ENCODE data around the gene EFNA1. TPM values are rescaled to one million over a fixed set of nuclear protein-coding genes. Genes with fewer than 3 reads are reported as not detected.

EFNA1 gene
- total and polyA plus RNA-seq, 2 of the 13 experiments (the other 11 are each of a cell fraction or from before 2014, with no cell fraction given) = 81.8 to 874 TPM

GRCh38 chr1:155127105-155127966 is at the start of gene EFNA1 (continued):
- TF ChIP-seq TBL1XR1 (IDR thresholded peaks at IDR 0.05; ENCODE audit: borderline replicate concordance, low read length, partially characterized antibody) = peak; percentile 96
- no peak for TF ChIP-seq MYNN (CRISPR knock-in tag; IDR thresholded peaks at IDR 0.05; ENCODE audit: low read depth)
- TF ChIP-seq ZNF34 (CRISPR knock-in tag; IDR thresholded peaks at IDR 0.05; ENCODE audit: borderline replicate concordance) = peak; percentile 92
- peak; percentile 38 for TF ChIP-seq ZFP36L1 (CRISPR knock-in tag; IDR thresholded peaks at IDR 0.05)
- no peak for TF ChIP-seq ZNF720 (CRISPR knock-in tag; IDR thresholded peaks at IDR 0.05)
- peak; percentile 92 for TF ChIP-seq SALL1 (CRISPR knock-in tag; IDR thresholded peaks at IDR 0.05)
- no peak for TF ChIP-seq NFRKB (IDR thresholded peaks at IDR 0.05)
- TF ChIP-seq PHF8 (CRISPR knock-in tag; IDR thresholded peaks at IDR 0.05) = peak; percentile 62; the same call in 1 of the 2 replicates
- no peak; the same call in 1 of the 2 replicates for TF ChIP-seq ZSCAN20 (CRISPR knock-in tag; IDR thresholded peaks at IDR 0.05; ENCODE audit: borderline replicate concordance)
- TF ChIP-seq TRAFD1 (CRISPR knock-in tag; IDR thresholded peaks at IDR 0.05; ENCODE audit: borderline replicate concordance) = peak; percentile 73; the same call in 1 of the 2 replicates
- peak; percentile 49; the same call in 1 of the 2 replicates for TF ChIP-seq KLF12 (CRISPR knock-in tag; IDR thresholded peaks at IDR 0.05; ENCODE audit: borderline replicate concordance)
- TF ChIP-seq FOXO4 (CRISPR knock-in tag; conservative IDR thresholded peaks at IDR 0.05) = no peak
- TF ChIP-seq ZNF24 (IDR thresholded peaks at IDR 0.05) = no peak
- TF ChIP-seq STAT6 (CRISPR knock-in tag; IDR thresholded peaks at IDR 0.05; ENCODE audit: borderline replicate concordance) = no peak
- peak; percentile 99 for TF ChIP-seq ZNF746 (CRISPR knock-in tag; IDR thresholded peaks at IDR 0.05)
- peak; percentile 46; the same call in 1 of the 2 replicates for TF ChIP-seq IRF9 (CRISPR knock-in tag; IDR thresholded peaks at IDR 0.05; ENCODE audit: borderline replicate concordance)
- TF ChIP-seq SRF (IDR thresholded peaks at IDR 0.05; ENCODE audit: low read depth, low read length) = 0 out of 2 replicates have a peak, but pooled peaks have one; percentile 11
- 0 out of 2 replicates have a peak, but pooled peaks have one; percentile 27 for TF ChIP-seq PAWR (CRISPR knock-in tag; IDR thresholded peaks at IDR 0.05; ENCODE audit: borderline replicate concordance)
- TF ChIP-seq NRL (CRISPR knock-in tag; IDR thresholded peaks at IDR 0.05; ENCODE audit: borderline replicate concordance) = no peak; the same call in 1 of the 2 replicates
- TF ChIP-seq JUNB (CRISPR knock-in tag; IDR thresholded peaks at IDR 0.05; ENCODE audit: borderline replicate concordance) = peak; percentile 95
- no peak for TF ChIP-seq PHF20 (CRISPR knock-in tag; IDR thresholded peaks at IDR 0.05)
- peak; percentile 88 for TF ChIP-seq XRCC5 (optimal IDR thresholded peaks at IDR 0.05; ENCODE audit: low read length)

All from HepG2 (cell line).